GM18907 (cell line): ENCODE data around the gene NT5DC2.

Source experiments
- ATAC-seq: cut with Tn5 transposase; IDR thresholded peaks from one replicate; pipeline ENCODE4 v1.9.1; 2021; ENCODE audit warnings: mild to moderate bottlenecking, moderate library complexity; ENCODE audit not compliant: unreplicated experiment

NT5DC2 gene

DNA sequence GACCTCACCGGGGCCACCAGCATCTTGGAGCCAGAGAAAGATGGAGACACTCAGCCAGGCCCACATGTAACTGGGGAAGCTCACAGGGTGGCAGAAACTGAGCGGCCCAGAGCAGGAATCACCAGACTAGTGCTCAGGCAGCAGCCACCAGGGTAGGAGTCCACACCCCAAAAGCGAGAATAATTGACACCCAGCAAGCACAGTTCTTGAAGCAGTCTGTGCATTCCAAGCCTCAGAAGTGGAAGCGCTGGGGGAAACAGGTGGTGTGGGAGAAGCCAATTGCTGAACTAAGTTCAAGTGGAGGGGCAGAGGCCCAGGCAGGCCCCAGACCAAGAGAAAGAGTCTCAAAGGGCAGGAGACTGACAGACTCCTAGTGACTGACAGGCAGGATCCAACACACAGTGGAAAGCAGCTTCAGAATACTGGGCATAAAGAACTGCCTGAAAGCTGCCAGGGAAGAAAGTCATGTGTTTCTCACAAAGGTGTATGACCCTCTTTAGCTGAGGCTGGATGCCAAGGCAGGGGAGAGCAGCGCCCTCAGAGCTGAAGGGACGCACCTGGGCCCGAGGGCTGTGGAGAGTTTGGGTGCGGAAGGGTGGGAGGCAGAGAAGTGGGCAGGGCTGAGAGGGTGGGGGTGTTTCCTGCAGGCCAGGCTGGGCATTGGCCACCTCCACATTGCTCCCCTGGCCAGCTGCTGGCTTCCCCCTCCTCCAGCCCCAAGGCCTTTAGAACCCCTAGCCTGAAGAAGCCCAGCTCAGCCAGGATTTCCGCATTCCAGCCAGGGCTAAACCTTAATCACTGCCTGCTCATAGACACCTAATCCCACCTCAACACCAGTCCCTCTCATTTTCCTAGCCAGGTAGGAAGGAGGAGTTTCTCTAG is 7.7 kb downstream of the NT5DC2 start:
- no peak for ATAC-seq

DNA sequence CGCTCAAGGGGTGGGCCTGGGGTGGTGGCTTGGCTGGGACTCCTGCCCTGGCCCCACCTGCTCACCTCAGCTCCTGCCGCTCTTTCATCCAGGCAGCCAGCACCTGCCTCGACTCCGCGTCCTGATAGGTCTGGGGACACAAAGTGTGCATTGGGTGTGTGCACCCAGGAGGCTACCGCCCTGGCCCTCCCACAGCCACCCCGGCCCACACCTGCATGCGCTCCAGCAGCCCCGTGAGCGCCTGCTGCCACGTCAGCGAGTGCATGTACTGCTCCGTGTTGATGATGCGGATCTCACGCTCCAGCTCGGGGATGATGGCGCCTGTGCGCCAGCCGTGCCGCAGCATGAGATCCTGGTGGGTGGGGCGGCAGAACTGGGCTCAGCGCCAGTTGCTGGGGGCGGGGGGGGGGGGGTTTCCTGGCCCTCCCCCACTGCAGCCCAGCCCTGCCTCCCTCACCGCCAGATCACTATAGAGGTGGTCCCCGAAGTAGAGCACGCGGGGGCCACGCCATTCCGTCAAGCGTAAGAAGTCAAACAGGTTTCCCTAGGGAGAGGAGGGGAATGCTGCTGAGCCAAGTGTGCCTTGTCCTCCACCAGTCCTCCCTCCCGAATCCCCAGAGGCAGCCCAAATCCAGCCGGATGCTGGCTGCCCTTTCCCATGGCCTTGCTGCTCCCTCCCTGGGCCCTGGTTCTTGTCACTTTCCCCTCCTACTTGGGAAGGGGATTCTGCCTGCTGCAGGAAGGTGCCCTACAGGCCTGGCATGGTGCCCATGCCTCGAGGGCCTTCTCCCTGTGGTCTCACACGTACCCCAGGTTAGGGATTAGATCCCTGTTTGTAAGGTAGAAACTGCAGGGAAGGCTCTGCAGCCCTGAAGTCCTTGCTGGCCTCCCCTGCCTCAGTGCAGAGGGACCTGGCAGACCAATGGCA is 8.6 kb downstream of the NT5DC2 start:
- no peak for ATAC-seq

DNA sequence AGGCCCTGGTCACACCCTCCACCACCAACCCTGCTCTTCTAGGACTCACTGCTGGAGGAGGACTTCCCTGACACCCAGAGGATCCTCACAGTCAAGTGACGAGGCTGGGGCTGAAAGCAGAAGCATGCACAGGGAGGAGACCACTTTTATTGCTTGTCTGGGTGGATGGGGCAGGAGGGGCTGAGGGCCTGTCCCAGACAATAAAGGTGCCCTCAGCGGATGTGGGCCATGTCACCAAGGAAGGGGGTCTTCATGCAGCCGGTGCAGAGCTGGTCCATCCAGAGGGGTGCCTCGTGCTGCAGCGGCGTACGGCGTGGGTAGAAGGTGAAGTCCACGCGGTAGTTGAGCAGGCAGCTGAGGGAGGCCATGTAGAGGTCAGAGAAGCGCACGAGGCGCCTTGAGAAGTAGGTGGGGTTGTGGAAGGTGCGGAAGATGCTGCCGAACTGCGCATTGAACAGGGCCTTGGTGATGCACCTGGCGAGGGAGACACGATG is 9.4 kb downstream of the NT5DC2 start:
- ATAC-seq, result no peak

DNA sequence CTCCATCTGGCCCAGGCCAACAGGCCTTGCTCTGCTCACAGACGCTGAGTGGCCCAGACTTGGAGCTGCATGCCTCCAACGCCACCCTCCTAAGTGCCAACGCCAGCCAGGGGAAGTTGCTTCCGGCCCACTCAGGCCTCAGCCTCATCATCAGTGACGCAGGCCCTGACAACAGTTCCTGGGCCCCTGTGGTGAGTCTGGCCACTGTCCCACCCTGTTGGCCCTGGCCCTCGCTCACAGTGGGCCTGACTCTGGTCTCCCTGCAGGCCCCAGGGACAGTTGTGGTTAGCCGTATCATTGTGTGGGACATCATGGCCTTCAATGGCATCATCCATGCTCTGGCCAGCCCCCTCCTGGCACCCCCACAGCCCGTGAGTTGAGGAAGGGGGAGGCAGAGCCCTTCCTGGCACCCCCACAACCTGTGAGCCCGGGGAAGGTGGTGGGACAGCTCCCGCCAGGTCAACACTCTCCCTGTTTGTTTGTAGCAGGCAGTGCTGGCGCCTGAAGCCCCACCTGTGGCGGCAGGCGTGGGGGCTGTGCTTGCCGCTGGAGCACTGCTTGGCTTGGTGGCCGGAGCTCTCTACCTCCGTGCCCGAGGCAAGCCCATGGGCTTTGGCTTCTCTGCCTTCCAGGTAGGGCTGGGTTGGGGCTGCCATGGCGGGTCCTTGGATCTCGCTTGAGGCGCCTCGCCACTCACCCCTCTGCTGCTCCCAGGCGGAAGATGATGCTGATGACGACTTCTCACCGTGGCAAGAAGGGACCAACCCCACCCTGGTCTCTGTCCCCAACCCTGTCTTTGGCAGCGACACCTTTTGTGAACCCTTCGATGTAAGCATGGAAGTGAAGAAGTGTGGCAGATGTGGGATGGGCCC is 10.0 kb downstream of the NT5DC2 start:
- ATAC-seq, result no peak

- ATAC-seq, result no peak
These were observed 10.9 kb downstream of the NT5DC2 start for GRCh38 chr3:52522651-52523251.

GRCh38 chr3:52521881-52522650 is 11.6 kb downstream of the NT5DC2 start:
- ATAC-seq, result no peak

DNA sequence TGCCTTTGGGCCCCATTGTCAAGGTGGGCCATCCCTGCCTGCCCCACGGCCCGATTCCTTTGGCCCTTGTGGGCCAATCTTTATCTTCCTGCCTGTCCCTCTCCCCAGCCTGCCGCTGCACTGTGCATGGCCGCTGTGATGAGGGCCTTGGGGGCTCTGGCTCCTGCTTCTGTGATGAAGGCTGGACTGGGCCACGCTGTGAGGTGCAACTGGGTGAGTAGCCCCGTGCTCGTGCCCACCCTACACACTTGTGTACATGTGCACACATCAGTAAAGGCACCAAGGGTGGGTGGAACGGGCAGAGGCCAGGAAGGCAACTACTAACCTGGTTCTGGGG is 12.2 kb downstream of the NT5DC2 start:
- ATAC-seq, result no peak

GRCh38 chr3:52520716-52521487 is 12.8 kb downstream of the NT5DC2 start:
- no peak for ATAC-seq

- no peak for ATAC-seq
These were observed 13.5 kb downstream of the NT5DC2 start for GRCh38 chr3:52520141-52520667.

DNA sequence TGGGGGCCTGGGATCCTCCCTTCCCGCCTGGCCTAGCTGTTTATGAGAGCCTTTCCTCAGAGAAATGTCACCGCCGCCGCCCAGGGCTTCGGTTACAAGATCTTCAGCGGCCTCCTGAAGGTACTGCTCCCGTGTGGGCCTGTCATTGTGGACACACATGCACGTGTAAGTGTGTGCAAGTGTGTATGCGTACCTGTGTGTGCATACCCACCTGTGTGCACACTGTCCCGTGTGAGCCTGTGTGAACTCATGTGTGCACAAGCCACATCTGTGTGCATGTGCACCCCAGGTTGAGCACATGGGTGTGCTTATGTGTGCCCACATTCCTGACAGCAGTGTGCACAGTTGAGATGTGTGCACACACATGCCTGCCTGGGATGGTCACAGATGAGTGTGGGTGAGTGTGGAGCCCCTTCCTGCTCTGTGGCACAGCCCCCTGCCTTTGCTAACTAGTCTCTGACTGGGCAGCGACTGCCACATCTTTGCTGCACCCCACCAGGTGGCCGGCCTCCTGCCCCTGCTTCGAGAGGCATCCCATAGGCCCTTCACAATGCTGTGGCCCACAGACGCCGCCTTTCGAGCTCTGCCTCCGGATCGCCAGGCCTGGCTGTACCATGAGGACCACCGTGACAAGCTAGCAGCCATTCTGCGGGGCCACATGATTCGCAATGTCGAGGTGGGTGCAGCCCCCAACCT is 14.1 kb downstream of the NT5DC2 start:
- no peak for ATAC-seq

- ATAC-seq, result no peak
These were observed 14.8 kb downstream of the NT5DC2 start for GRCh38 chr3:52518723-52519444.

DNA sequence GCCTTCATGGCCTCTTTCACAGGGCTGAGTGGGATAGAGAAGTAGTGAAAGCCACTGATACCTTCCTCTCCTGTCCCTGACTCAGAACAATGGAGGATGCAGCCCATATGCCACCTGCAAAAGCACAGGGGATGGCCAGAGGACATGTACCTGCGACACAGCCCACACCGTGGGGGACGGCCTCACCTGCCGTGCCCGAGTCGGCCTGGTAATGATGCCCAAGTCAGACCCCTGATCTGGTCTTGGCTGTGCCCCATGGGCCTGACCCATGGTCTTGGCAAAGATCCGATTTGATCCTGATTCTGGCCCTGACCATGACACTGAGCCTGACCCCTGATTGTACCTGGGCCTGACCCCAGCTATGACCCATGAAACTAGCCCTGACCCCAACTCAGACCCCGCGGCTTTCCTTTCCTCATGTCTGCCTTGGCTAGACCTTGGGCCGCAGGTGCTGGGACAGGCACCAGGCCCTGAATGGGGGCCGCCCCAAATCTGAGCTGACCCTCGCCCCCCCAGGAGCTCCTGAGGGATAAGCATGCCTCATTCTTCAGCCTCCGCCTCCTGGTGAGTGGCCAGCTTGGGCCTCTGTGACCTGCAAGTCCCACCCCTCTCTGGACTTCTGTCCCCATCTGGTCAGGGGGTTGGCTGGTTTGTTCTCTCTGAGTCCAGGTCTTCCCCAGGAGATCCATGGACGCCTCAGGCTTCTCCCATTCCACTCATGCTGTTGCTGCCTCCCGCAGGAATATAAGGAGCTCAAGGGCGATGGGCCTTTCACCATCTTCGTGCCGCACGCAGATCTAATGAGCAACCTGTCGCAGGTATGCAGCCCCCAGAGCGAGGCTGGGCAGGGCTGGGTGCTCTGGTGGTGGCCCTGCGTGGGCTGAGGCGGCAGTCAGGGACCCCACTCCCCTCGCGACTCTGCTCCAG is 15.6 kb downstream of the NT5DC2 start:
- no peak for ATAC-seq

DNA sequence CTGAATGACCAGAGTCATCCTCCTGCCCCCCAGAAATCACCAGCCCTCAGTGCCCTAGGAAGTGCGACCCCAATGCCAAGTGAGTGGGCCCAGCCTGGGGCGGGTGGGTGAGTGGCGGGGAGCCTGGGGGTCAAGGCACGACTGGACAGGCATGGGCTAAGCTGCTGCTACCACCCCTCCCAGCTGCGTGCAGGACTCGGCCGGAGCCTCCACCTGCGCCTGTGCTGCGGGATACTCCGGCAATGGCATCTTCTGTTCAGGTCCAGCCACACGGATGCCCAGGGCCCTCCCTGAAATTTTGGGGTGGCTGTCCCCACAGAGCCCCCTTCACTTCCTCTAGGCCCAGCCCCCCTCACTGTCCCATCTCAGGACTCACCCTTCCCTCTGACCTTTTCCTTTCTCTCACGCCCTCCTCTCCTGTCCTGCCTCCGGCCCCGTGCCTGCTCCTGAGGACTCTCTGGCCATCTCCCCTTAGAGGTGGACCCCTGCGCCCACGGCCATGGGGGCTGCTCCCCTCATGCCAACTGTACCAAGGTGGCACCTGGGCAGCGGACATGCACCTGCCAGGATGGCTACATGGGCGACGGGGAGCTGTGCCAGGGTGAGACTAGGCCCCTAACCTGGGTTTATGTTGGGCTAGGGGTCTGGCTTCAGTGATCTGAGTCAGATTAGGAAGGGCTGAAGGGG is 17.0 kb downstream of the NT5DC2 start:
- ATAC-seq, result no peak

DNA sequence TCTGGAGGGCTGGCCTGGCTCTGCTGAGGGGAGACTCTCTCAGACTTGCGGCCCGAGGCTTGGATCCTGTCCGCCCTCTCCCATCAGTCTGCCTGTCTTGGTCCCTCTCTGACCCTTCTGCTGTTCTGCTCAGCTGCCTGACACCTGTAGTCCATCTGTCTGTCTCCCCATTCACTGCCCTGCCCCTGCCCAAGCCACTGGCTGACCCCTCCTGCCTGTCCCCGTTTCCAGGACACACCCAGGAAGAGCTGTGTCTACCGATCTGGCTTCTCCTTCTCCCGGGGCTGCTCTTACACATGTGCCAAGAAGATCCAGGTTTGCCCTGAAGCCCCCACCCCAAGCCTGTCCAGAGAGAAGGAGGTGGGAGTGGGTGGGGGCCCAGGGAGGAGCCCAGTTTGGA is 18.5 kb downstream of the NT5DC2 start:
- no peak for ATAC-seq

DNA sequence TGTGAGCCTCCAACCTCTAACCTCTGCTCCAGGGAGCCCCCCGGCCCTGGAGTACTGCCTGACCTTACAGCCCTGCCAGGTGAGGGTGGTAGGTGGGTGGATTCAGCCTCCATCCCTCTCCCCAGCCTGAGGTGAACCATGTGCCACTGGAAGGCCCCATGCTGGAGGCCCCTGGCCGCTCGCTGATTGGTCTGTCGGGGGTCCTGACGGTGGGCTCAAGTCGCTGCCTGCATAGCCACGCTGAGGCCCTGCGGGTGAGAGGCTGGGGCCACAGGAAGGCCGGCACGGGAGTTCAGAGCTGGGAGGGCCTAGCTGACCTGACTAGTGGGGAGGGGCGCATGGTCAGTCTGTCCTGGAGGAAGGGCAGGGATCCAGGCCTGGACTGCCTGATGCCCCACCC is 19.1 kb downstream of the NT5DC2 start:
- no peak for ATAC-seq

DNA sequence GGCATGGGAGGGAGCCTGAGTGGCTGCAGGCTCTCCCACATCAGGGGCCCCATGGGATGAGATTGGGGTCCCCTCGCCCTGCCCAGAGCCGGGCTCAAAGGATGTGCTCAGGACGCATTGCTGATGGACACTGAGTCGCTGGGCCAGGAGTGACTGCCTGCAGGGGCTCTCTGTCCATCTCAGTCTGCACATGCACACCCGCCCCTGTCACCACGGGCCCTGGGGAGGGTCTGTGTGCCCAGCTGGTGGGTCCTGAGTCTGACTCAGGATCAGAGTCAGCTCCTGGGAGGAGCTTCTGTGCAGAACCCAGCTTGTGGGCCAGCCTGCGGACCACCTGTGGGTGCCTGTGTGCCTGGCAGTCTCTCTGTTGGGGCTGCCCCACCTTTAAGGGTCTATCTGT is 20.4 kb downstream of the NT5DC2 start:
- no peak for ATAC-seq
